Measurements from ENCODE around the gene ASB5.
"Not testable (repeated sequence)": the region's sequence is repeated elsewhere in the genome, so short reads cannot be mapped to it uniquely, and the experiment has no call there.

The ASB5 gene

GRCh38 chr4:176268963-176269362 is at the start of gene ASB5:
Gene ASB5 (minus strand): TSS chr4:176269222. CDS start chr4:176269108, 114 bp downstream.
- DNase-seq = no peak

GRCh38 chr4:176313596-176314336 is 44.7 kb upstream of the ASB5 start:
- DNase-seq = no peak

GRCh38 chr4:176309772-176310171 is 40.8 kb upstream of the ASB5 start:
- DNase-seq = no peak

GRCh38 chr4:176309046-176309445 is 40.0 kb upstream of the ASB5 start:
- DNase-seq = no peak

- DNase-seq = no peak
Measured at GRCh38 chr4:176308441-176308840, 39.4 kb upstream of the ASB5 start.

- no peak for DNase-seq
Measured at GRCh38 chr4:176307666-176307930, 38.6 kb upstream of the ASB5 start.

- DNase-seq = no peak
Measured at GRCh38 chr4:176306837-176307665, 38.0 kb upstream of the ASB5 start.

- no peak for DNase-seq
Measured at GRCh38 chr4:176303938-176304337, 34.9 kb upstream of the ASB5 start.

GRCh38 chr4:176302283-176303275 is 33.6 kb upstream of the ASB5 start:
- no peak for DNase-seq

GRCh38 chr4:176300565-176300964 is 31.5 kb upstream of the ASB5 start:
- DNase-seq = no peak

GRCh38 chr4:176300036-176300435 is 31.0 kb upstream of the ASB5 start:
- DNase-seq = no peak

- no peak for DNase-seq
Measured at GRCh38 chr4:176298664-176299063, 29.6 kb upstream of the ASB5 start.

GRCh38 chr4:176295907-176296306 is 26.9 kb upstream of the ASB5 start:
- DNase-seq = not testable (repeated sequence)

GRCh38 chr4:176293660-176294059 is 24.6 kb upstream of the ASB5 start:
- no peak for DNase-seq

- DNase-seq = no peak
Measured at GRCh38 chr4:176292920-176293319, 23.9 kb upstream of the ASB5 start.

- DNase-seq = no peak
Measured at GRCh38 chr4:176291748-176292147, 22.7 kb upstream of the ASB5 start.

- no peak for DNase-seq
Measured at GRCh38 chr4:176290520-176290919, 21.5 kb upstream of the ASB5 start.

- no peak for DNase-seq
Measured at GRCh38 chr4:176289561-176289960, 20.5 kb upstream of the ASB5 start.

GRCh38 chr4:176288020-176288419 is 19.0 kb upstream of the ASB5 start:
- no peak for DNase-seq

- DNase-seq = no peak
Measured at GRCh38 chr4:176287546-176287945, 18.5 kb upstream of the ASB5 start.

- no peak for DNase-seq
Measured at GRCh38 chr4:176286728-176287127, 17.7 kb upstream of the ASB5 start.

GRCh38 chr4:176279560-176279959 is 10.5 kb upstream of the ASB5 start:
- not testable (repeated sequence) for DNase-seq
